Osteoblast (primary cell): ENCODE data around the gene TTLL7. TPM values are rescaled to one million over a fixed set of nuclear protein-coding genes. Genes with fewer than 3 reads are reported as not detected.

ENCODE experiments used
- DNase-seq: peaks from one replicate; pipeline ENCODE4 v3.0.0; 2011; ENCODE audit warnings: low spot score, mixed read lengths; ENCODE audit not compliant: insufficient read length; ENCODE audit errors: missing footprints
- H2AFZ ChIP-seq: 2 replicates; pipeline ENCODE4 v1.6.0; 2011; ENCODE audit warnings: mild to moderate bottlenecking, low read length
- H3K27ac ChIP-seq: 2 replicates; pipeline ENCODE4 v1.5.1; 2011; ENCODE audit warnings: mild to moderate bottlenecking, low read depth, low read length, moderate library complexity
- H3K27me3 ChIP-seq: 2 replicates; pipeline ENCODE4 v1.6.0; 2012; ENCODE audit warnings: mild to moderate bottlenecking, control low read depth, inconsistent platforms, low read length, moderate library complexity; ENCODE audit not compliant: insufficient read depth
- H3K36me3 ChIP-seq: 2 replicates; pipeline ENCODE4 v1.5.1; 2011; ENCODE audit warnings: mild to moderate bottlenecking, low read length, control low read depth, moderate library complexity; ENCODE audit not compliant: insufficient read depth
- H3K4me1 ChIP-seq: 2 replicates; pipeline ENCODE4 v1.5.1; 2011; ENCODE audit warnings: mild to moderate bottlenecking, low read length, control low read depth, moderate library complexity; ENCODE audit not compliant: insufficient read depth
- H3K4me2 ChIP-seq: 2 replicates; pipeline ENCODE4 v1.6.0; 2011; ENCODE audit warnings: mild to moderate bottlenecking, low read length; ENCODE audit not compliant: insufficient read depth
- H3K4me3 ChIP-seq: fragments of 200-600 bp; sonication (generic); 3 replicates; pipeline ENCODE4 v1.5.1; 2012; ENCODE audit warnings: mild to moderate bottlenecking, low read length, inconsistent platforms; ENCODE audit not compliant: insufficient read depth
- H3K79me2 ChIP-seq: 2 replicates; pipeline ENCODE4 v1.6.0; 2012; ENCODE audit warnings: mild to moderate bottlenecking, low read length, control low read depth, inconsistent platforms; ENCODE audit not compliant: insufficient read depth
- H3K9me3 ChIP-seq: 2 replicates; pipeline ENCODE4 v1.5.1; 2011; ENCODE audit warnings: low read depth, low read length, control low read depth
- H4K20me1 ChIP-seq: 2 replicates; pipeline ENCODE4 v1.6.0; 2012; ENCODE audit warnings: mild to moderate bottlenecking, low read length, control low read depth; ENCODE audit not compliant: insufficient read depth
- CTCF ChIP-seq: IDR thresholded peaks from 2 replicates; pipeline ENCODE4 v1.5.1; 2011; ENCODE audit warnings: mild to moderate bottlenecking, low read depth, low read length, moderate library complexity; ENCODE audit errors: extremely low read depth
- total RNA-seq: library from RNA; depleted of rRNA; stranded (reverse); fragments of >200 nt; gene quantifications from 2 replicates; pipeline ENCODE4 v1.2.3, GENCODE V29; 2012

Gene TTLL7
- total RNA-seq, 1 donor = 13.8 TPM

GRCh38 chr1:83839566-83840173 is 159.3 kb downstream of the TTLL7 start:
- DNase-seq = no peak
- H3K4me1 ChIP-seq = no peaks in the 10 kb centered on the region
- no peaks in the 10 kb centered on the region for H3K79me2 ChIP-seq
- no peak overlapping the region for H3K4me3 ChIP-seq
- H3K36me3 ChIP-seq = no peaks in the 10 kb centered on the region
- no peak overlapping the region for H3K4me2 ChIP-seq
- H3K9me3 ChIP-seq = no peaks in the 10 kb centered on the region
- no peak overlapping the region for H3K27ac ChIP-seq
- H3K27me3 ChIP-seq = no peaks in the 10 kb centered on the region
- no peak for TF ChIP-seq CTCF
- no peaks in the 10 kb centered on the region for H4K20me1 ChIP-seq
- H2AFZ ChIP-seq = no peak overlapping the region

GRCh38 chr1:83838573-83838972 is 160.4 kb downstream of the TTLL7 start:
- no peaks in the 10 kb centered on the region for H4K20me1 ChIP-seq

GRCh38 chr1:83836543-83836942 is 162.4 kb downstream of the TTLL7 start:
- Histone ChIP-seq H3K4me3 (no peak overlapping the region), H3K27ac (no peak overlapping the region), H3K27me3 (no peaks in the 10 kb centered on the region), H3K36me3 (no peaks in the 10 kb centered on the region), H3K4me2 (no peak overlapping the region), H2AFZ (no peak overlapping the region), H3K4me1 (no peaks in the 10 kb centered on the region), H3K79me2 (no peaks in the 10 kb centered on the region), H4K20me1 (no peaks in the 10 kb centered on the region), H3K9me3 (no peaks in the 10 kb centered on the region)
- no peak for DNase-seq
- no peak for TF ChIP-seq CTCF

More at GRCh38 chr1:83838573-83838972, 160.4 kb downstream of the TTLL7 start:
- no peak for DNase-seq
- Histone ChIP-seq H3K27me3 (no peaks in the 10 kb centered on the region), H3K27ac (no peak overlapping the region), H2AFZ (no peak overlapping the region), H3K79me2 (no peaks in the 10 kb centered on the region), H3K4me3 (no peak overlapping the region), H3K36me3 (no peaks in the 10 kb centered on the region), H3K4me1 (no peaks in the 10 kb centered on the region), H3K9me3 (no peaks in the 10 kb centered on the region), H3K4me2 (no peak overlapping the region)
- no peak for TF ChIP-seq CTCF

GRCh38 chr1:83834621-83835264 is 164.2 kb downstream of the TTLL7 start:
- Histone ChIP-seq H3K79me2 (no peaks in the 10 kb centered on the region), H3K36me3 (no peaks in the 10 kb centered on the region), H3K4me2 (no peak overlapping the region), H3K27ac (no peak overlapping the region), H3K9me3 (no peaks in the 10 kb centered on the region), H3K4me1 (no peaks in the 10 kb centered on the region), H2AFZ (no peak overlapping the region), H4K20me1 (no peaks in the 10 kb centered on the region), H3K27me3 (no peaks in the 10 kb centered on the region), H3K4me3 (no peak overlapping the region)
- TF ChIP-seq CTCF = no peak
- DNase-seq = no peak
